Prostate gland (tissue), 2 donors: Measurements from ENCODE around the gene OAT. TPM values are rescaled to one million over a fixed set of nuclear protein-coding genes. Genes with fewer than 3 reads are reported as not detected.

Experiments used
- DNase-seq: peaks from one replicate; pipeline ENCODE4 v3.0.0-alpha.2; 2019; ENCODE audit warnings: low spot score
- H3K27ac ChIP-seq, 2 donors: fragments of 200-600 bp; sonication (generic); 2 replicates each; pipeline ENCODE4 v1.5.1; 2017 to 2019
- H3K27me3 ChIP-seq: fragments of 200-600 bp; sonication (generic); replicated peaks from 2 replicates; pipeline ENCODE4 v1.5.1; 2019; ENCODE audit not compliant: insufficient read depth
- H3K36me3 ChIP-seq, 2 donors: fragments of 200-600 bp; sonication (generic); 1 replicate in 1 of 2; 2 replicates in 1 of 2; pipeline versions ENCODE4 v1.5.1 to v1.8.1; 2017 to 2019
- H3K4me1 ChIP-seq: fragments of 200-600 bp; sonication (generic); replicated peaks from 2 replicates; pipeline ENCODE4 v1.5.1; 2019
- H3K4me3 ChIP-seq, 2 donors: fragments of 200-600 bp; sonication (generic); 2 replicates each; pipeline ENCODE4 v1.5.1; 2017 to 2019
- H3K9me3 ChIP-seq: fragments of 200-600 bp; sonication (generic); 2 replicates; pipeline ENCODE4 v1.5.1; 2017
- POLR2A ChIP-seq: fragments of 450-650 bp; IDR thresholded peaks from one replicate; pipeline ENCODE4 v1.6.1; 2016; ENCODE audit warnings: antibody characterized with exemption, mild to moderate bottlenecking
- POLR2AphosphoS5 ChIP-seq: sonication (generic); formaldehyde crosslinking; IDR thresholded peaks from one replicate; pipeline ENCODE4 v1.6.1; 2017; ENCODE audit warnings: antibody characterized with exemption
- WGBS: methylation state at CpG from one replicate; pipeline ENCODE4 v1.1.5; 2018; 5-methylcytosine and 5-hydroxymethylcytosine counted together
- intact Hi-C: fragments of 100-400 bp; cut with DNase I; formaldehyde crosslinking; loops from one replicate; pipeline ENCODE4 v1.14.2; 2022
- total RNA-seq, 2 donors: library from RNA; depleted of rRNA; stranded (reverse); fragments of >200 nt; gene quantifications; one replicate each; pipeline ENCODE4 v1.1.0, GENCODE V29; 2016
- TF ChIP-seq, protein P1 (sequence below), 4 experiments: fragments of 200-600 bp in 2 of 4; fragments of 450-650 bp in 2 of 4; sonication (generic) in 2 of 4; IDR thresholded peaks; 1 replicate in 3 of 4; 2 replicates in 1 of 4; pipeline ENCODE4 v1.5.1; 2016 to 2019; ENCODE audit warnings: antibody characterized with exemption in 4 of 4, mild to moderate bottlenecking in 2 of 4, moderate library complexity in 2 of 4

The OAT gene
- total RNA-seq, 2 donors from 2014 or later = 86.3 to 139 TPM

DNA sequence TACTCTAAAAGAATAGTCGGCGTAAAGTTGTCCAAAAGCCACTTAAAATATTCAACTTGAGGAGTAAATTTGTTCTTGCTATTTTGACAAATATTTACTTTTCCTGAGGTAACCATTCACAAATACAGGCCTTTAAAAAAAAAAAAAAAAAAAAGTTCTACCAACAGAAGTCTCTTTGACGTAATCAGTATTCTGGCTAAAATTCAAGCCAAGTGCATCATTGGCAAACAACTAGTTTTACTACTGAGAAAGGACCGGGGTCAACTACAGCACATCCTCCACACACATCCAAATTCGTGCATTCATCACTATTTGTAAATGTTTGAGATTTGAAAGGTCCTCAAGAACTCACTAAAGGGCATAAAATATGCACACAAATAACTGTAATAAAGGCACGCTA, 2.0 kb downstream of the OAT start:
- Histone ChIP-seq H3K9me3 (no peaks in the 10 kb centered on the region), H3K36me3 (no peaks in the 10 kb centered on the region), H3K4me3 (no peak overlapping the region), H3K27ac (no peak overlapping the region), H3K4me1 (peaks cover 8% of the 10 kb centered on the region), H3K27me3 (no peaks in the 10 kb centered on the region)
- TF ChIP-seq POLR2AphosphoS5 = peak; percentile 26
- TF ChIP-seq, protein P1, sequence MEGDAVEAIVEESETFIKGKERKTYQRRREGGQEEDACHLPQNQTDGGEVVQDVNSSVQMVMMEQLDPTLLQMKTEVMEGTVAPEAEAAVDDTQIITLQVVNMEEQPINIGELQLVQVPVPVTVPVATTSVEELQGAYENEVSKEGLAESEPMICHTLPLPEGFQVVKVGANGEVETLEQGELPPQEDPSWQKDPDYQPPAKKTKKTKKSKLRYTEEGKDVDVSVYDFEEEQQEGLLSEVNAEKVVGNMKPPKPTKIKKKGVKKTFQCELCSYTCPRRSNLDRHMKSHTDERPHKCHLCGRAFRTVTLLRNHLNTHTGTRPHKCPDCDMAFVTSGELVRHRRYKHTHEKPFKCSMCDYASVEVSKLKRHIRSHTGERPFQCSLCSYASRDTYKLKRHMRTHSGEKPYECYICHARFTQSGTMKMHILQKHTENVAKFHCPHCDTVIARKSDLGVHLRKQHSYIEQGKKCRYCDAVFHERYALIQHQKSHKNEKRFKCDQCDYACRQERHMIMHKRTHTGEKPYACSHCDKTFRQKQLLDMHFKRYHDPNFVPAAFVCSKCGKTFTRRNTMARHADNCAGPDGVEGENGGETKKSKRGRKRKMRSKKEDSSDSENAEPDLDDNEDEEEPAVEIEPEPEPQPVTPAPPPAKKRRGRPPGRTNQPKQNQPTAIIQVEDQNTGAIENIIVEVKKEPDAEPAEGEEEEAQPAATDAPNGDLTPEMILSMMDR (IDR thresholded peaks at IDR 0.05) = no peak
- peak; percentile 30 for DNase-seq
- 29% methylated on average over 6 of the region's 6 CpGs for WGBS
- intact Hi-C loops = no loop called here

DNA sequence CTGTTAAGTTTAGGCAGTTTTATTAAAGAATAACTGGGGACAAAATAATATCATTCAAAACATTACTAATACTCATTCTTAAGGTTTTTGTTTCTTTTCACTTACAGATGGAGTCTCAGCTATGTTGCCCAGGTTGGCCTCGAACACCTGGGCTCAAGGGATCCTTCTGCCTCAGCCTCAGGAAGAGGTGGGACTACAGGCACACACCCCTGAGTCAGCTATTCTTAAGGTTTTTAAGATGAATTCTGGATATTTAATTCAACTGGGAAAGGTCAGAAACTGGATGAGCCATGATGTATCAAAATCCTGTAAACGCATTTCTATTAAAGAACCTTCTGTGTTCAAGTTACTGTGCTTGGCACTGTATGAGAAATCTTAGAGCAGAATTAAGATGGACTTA, 3.5 kb downstream of the OAT start:
- Histone ChIP-seq H3K27ac (peak overlapping the region in 1 of 2 donors; percentile 9), H3K9me3 (no peaks in the 10 kb centered on the region), H3K4me1 (peaks cover 8% of the 10 kb centered on the region), H3K36me3 (no peaks in the 10 kb centered on the region), H3K4me3 (no peak overlapping the region), H3K27me3 (no peaks in the 10 kb centered on the region)
- intact Hi-C loops = no loop called here
- no peak for DNase-seq
- TF ChIP-seq POLR2AphosphoS5 = no peak
- TF ChIP-seq, protein P1 (IDR thresholded peaks at IDR 0.05) = no peak
- TF ChIP-seq POLR2A = no peak
- 54% methylated on average over 2 of the region's 2 CpGs for WGBS

DNA sequence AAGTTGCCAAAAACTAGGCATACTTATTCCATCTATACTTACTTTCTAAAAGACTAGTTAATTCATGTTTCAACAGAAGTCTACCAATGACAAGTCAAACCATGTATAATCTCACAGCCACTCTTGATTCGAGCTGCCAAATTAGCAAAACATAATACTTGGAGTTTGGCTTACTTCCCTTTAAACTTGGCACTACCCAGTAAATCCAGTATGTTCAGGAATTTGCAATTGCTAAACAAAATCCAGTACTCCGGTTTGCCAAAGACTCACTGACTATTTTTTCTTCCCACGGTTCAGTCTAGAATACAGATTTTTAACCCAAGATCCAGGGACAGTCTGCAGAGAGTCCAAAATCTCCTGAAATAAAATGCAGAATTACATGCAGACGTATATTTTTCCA, 4.6 kb downstream of the OAT start:
- no peak for DNase-seq
- Histone ChIP-seq H3K9me3 (no peaks in the 10 kb centered on the region), H3K4me1 (peaks cover 8% of the 10 kb centered on the region), H3K27ac (no peak overlapping the region), H3K4me3 (no peak overlapping the region), H3K27me3 (no peaks in the 10 kb centered on the region), H3K36me3 (no peaks in the 10 kb centered on the region)
- TF ChIP-seq, protein P1 (IDR thresholded peaks at IDR 0.05) = no peak
- no peak for TF ChIP-seq POLR2A
- peak; percentile 60 for TF ChIP-seq POLR2AphosphoS5
- intact Hi-C loops = no loop called here
- WGBS = 13% methylated on average over 4 of the region's 4 CpGs

DNA sequence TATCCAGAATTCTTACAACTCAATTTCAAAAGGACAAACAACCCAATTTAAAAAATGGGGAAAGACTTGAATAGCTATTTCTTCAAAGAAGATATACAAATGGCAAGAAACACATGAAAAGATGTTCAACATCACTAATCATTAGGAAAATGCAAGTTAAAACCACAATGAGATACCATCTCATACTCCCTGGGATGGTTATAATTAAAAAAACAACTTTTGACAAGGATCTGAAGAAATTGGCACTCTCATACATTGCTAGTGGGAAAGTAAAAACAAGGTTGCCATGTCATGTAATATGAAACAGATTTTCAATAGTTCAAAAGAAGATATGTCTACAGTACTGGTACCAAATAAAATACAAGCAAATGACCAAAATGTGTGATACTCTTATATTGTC, 9.0 kb downstream of the OAT start:
- Histone ChIP-seq H3K9me3 (no peaks in the 10 kb centered on the region), H3K4me1 (no peaks in the 10 kb centered on the region), H3K4me3 (no peak overlapping the region), H3K27ac (no peak overlapping the region), H3K36me3 (peaks cover 0 to 5% of the 10 kb centered on the region in 2 donors), H3K27me3 (no peaks in the 10 kb centered on the region)
- TF ChIP-seq POLR2A = no peak
- DNase-seq = no peak
- intact Hi-C loops = loop anchor here (10.0 kb wide), 1 partner anchor 1265 kb away; the partner anchor contains the start of gene HMX2

DNA sequence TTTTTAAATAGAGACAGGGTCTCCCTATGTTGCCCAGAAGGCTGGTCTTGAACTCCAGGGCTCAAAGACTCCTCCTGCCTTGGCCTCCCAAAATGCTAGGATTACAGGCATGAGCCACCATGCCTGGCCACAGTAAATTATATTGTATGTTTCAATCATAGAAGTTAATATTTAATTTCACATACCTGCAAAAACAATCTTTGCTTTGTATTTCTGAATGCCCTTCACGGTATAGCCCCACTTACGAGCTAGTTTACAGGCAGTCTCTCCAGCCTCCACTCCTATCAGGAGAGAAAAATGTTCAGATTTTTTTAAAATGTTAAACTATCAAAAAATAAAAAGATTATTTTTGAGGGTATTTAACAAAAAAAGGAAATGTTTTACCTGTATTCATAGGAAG, 10.4 kb downstream of the OAT start:
- TF ChIP-seq POLR2AphosphoS5 (no peak), POLR2A (no peak)
- TF ChIP-seq, protein P1 (IDR thresholded peaks at IDR 0.05) = no peak
- intact Hi-C loops = loop anchor here (10.0 kb wide), 1 partner anchor 1264 kb away; the partner anchor contains the start of gene HMX2

More for the DNA sequence above, 10.4 kb downstream of the OAT start:
- no peak overlapping the region for H3K4me3 ChIP-seq
- no peaks in the 10 kb centered on the region for H3K27me3 ChIP-seq
- H3K27ac ChIP-seq = no peak overlapping the region
- no peaks in the 10 kb centered on the region for H3K9me3 ChIP-seq
- no peak for DNase-seq
- no peaks in the 10 kb centered on the region for H3K4me1 ChIP-seq
- 77% methylated on average over 2 of the region's 2 CpGs for WGBS
- peaks cover 0 to 5% of the 10 kb centered on the region in 2 donors for H3K36me3 ChIP-seq
